Rectal smooth muscle tissue (tissue), 1 donor: Measurements from ENCODE around the gene STAT5A.
A peak's percentile ranks its signal among the peaks of the same experiment; 100 is the strongest.

Experiments
- H3K27ac ChIP-seq: one replicate; pipeline ENCODE4 v1.7.0; 2013; ENCODE audit warnings: low read depth, low read length, inconsistent platforms
- H3K27me3 ChIP-seq: one replicate; pipeline ENCODE4 v1.7.0; 2013; ENCODE audit warnings: low read length; ENCODE audit not compliant: control insufficient read depth, insufficient read depth
- H3K36me3 ChIP-seq: one replicate; pipeline ENCODE4 v1.7.0; 2013; ENCODE audit warnings: low read length; ENCODE audit not compliant: control insufficient read depth, insufficient read depth
- H3K4me1 ChIP-seq: one replicate; pipeline ENCODE4 v1.7.0; 2013; ENCODE audit warnings: low read length; ENCODE audit not compliant: control insufficient read depth, insufficient read depth
- H3K4me3 ChIP-seq: one replicate; pipeline ENCODE4 v1.7.0; 2013; ENCODE audit warnings: low read length
- H3K9ac ChIP-seq: one replicate; pipeline ENCODE4 v1.7.0; 2013; ENCODE audit warnings: low read length

STAT5A gene

GRCh38 chr17:42339221-42339620 lies 50.9 kb downstream of the STAT5A start:
- peaks cover 24% of the 10 kb centered on the region for H3K36me3 ChIP-seq
- H3K27me3 ChIP-seq, result no peaks in the 10 kb centered on the region
- no peaks in the 10 kb centered on the region for H3K4me1 ChIP-seq
- H3K4me3 ChIP-seq, result no peak overlapping the region
- H3K9ac ChIP-seq, result no peak overlapping the region
- H3K27ac ChIP-seq, result no peak overlapping the region

- H3K4me3 ChIP-seq, result no peak overlapping the region
- H3K27me3 ChIP-seq, result no peaks in the 10 kb centered on the region
- no peak overlapping the region for H3K9ac ChIP-seq
- H3K27ac ChIP-seq, result no peak overlapping the region
- H3K4me1 ChIP-seq, result no peaks in the 10 kb centered on the region
- H3K36me3 ChIP-seq, result peaks cover 22% of the 10 kb centered on the region
Measured at GRCh38 chr17:42340691-42341127, 52.4 kb downstream of the STAT5A start.

GRCh38 chr17:42341568-42341967 lies 53.3 kb downstream of the STAT5A start:
- H3K9ac ChIP-seq, result no peak overlapping the region
- H3K36me3 ChIP-seq, result peaks cover 25% of the 10 kb centered on the region
- H3K4me1 ChIP-seq, result peaks cover under 1% of the 10 kb centered on the region
- H3K27me3 ChIP-seq, result no peaks in the 10 kb centered on the region
- no peak overlapping the region for H3K4me3 ChIP-seq
- H3K27ac ChIP-seq, result no peak overlapping the region

GRCh38 chr17:42342242-42343008 lies 54.1 kb downstream of the STAT5A start:
- Histone ChIP-seq H3K4me3 (no peak overlapping the region), H3K4me1 (peaks cover 5% of the 10 kb centered on the region), H3K9ac (no peak overlapping the region), H3K27ac (no peak overlapping the region), H3K27me3 (no peaks in the 10 kb centered on the region), H3K36me3 (peaks cover 23% of the 10 kb centered on the region)

- peaks cover 15% of the 10 kb centered on the region for H3K4me1 ChIP-seq
- H3K4me3 ChIP-seq, result no peak overlapping the region
- peaks cover 13% of the 10 kb centered on the region for H3K36me3 ChIP-seq
- H3K9ac ChIP-seq, result no peak overlapping the region
- H3K27ac ChIP-seq, result no peak overlapping the region
- H3K27me3 ChIP-seq, result no peaks in the 10 kb centered on the region
Measured at GRCh38 chr17:42345396-42346073, 57.2 kb downstream of the STAT5A start.

- Histone ChIP-seq H3K36me3 (peaks cover 13% of the 10 kb centered on the region), H3K27ac (peak overlapping the region; percentile 36), H3K4me1 (peaks cover 15% of the 10 kb centered on the region)
Measured at GRCh38 chr17:42346481-42346880, 58.2 kb downstream of the STAT5A start.

GRCh38 chr17:42347198-42347597 lies 58.9 kb downstream of the STAT5A start:
- Histone ChIP-seq H3K27me3 (no peaks in the 10 kb centered on the region), H3K4me3 (no peak overlapping the region), H3K9ac (no peak overlapping the region), H3K27ac (peak overlapping the region; percentile 77), H3K4me1 (peaks cover 15% of the 10 kb centered on the region), H3K36me3 (peaks cover 13% of the 10 kb centered on the region)

More at GRCh38 chr17:42346481-42346880, 58.2 kb downstream of the STAT5A start:
- Histone ChIP-seq H3K27me3 (no peaks in the 10 kb centered on the region), H3K4me3 (no peak overlapping the region), H3K9ac (no peak overlapping the region)

GRCh38 chr17:42347606-42348005 lies 59.3 kb downstream of the STAT5A start:
- H3K9ac ChIP-seq, result no peak overlapping the region
- H3K4me1 ChIP-seq, result peaks cover 15% of the 10 kb centered on the region
- peaks cover 13% of the 10 kb centered on the region for H3K36me3 ChIP-seq
- no peaks in the 10 kb centered on the region for H3K27me3 ChIP-seq
- H3K27ac ChIP-seq, result peak overlapping the region; percentile 77
- no peak overlapping the region for H3K4me3 ChIP-seq

GRCh38 chr17:42348104-42348503 lies 59.8 kb downstream of the STAT5A start:
- no peaks in the 10 kb centered on the region for H3K27me3 ChIP-seq
- H3K27ac ChIP-seq, result no peak overlapping the region
- no peak overlapping the region for H3K9ac ChIP-seq
- peaks cover 13% of the 10 kb centered on the region for H3K36me3 ChIP-seq
- H3K4me1 ChIP-seq, result peaks cover 15% of the 10 kb centered on the region
- no peak overlapping the region for H3K4me3 ChIP-seq

GRCh38 chr17:42354956-42355843 lies 66.9 kb downstream of the STAT5A start:
- Histone ChIP-seq H3K27ac (no peak overlapping the region), H3K9ac (no peak overlapping the region), H3K36me3 (no peaks in the 10 kb centered on the region), H3K27me3 (no peaks in the 10 kb centered on the region), H3K4me1 (no peaks in the 10 kb centered on the region), H3K4me3 (no peak overlapping the region)

GRCh38 chr17:42358434-42358833 lies 70.1 kb downstream of the STAT5A start:
- Histone ChIP-seq H3K9ac (no peak overlapping the region), H3K4me1 (peaks cover 4% of the 10 kb centered on the region), H3K36me3 (no peaks in the 10 kb centered on the region), H3K27ac (no peak overlapping the region), H3K4me3 (no peak overlapping the region), H3K27me3 (no peaks in the 10 kb centered on the region)

- Histone ChIP-seq H3K4me1 (peaks cover 9% of the 10 kb centered on the region), H3K27me3 (no peaks in the 10 kb centered on the region), H3K27ac (no peak overlapping the region), H3K36me3 (no peaks in the 10 kb centered on the region), H3K9ac (no peak overlapping the region), H3K4me3 (no peak overlapping the region)
Measured at GRCh38 chr17:42359133-42359532, 70.8 kb downstream of the STAT5A start.
